ENCODE data around the gene TRPV6. TPM values are rescaled to one million over a fixed set of nuclear protein-coding genes. Genes with fewer than 3 reads are reported as not detected.

The TRPV6 gene
- total and polyA plus RNA-seq, 8 donors = 1.1 to 8.5 (median 6.5) TPM

DNA sequence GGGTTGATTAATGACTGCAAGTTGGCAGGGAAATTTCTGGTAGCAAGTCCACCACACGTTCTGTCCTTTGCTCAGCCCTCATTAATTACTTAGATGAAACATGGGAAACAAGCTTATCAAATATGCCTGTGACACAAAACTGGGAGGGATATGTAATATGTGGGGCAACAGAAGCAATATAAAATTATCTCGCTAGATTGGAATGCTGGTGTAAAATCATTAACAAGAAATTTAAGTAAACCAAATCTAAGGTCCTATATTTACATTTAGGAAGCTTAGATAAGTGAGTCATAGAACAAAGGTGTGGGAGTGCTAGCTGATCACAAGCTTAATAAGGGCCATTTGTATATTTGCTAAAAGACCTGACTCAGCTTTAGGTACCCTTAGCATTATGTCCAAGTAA, 24.5 kb upstream of the TRPV6 start:
- Histone ChIP-seq H3K27ac (no peak overlapping the region), H3K36me3 (no peaks in the 10 kb centered on the region), H3K9me3 (no peaks in the 10 kb centered on the region), H3K27me3 (no peaks in the 10 kb centered on the region), H3K4me3 (no peak overlapping the region), H3K4me1 (peaks cover 0 to 20% of the 10 kb centered on the region in 2 donors)
- no peak for DNase-seq
- intact Hi-C loops (cut with DNase I) = no loop called here
- peak; percentile 87 for ATAC-seq
- TF ChIP-seq, protein P1, sequence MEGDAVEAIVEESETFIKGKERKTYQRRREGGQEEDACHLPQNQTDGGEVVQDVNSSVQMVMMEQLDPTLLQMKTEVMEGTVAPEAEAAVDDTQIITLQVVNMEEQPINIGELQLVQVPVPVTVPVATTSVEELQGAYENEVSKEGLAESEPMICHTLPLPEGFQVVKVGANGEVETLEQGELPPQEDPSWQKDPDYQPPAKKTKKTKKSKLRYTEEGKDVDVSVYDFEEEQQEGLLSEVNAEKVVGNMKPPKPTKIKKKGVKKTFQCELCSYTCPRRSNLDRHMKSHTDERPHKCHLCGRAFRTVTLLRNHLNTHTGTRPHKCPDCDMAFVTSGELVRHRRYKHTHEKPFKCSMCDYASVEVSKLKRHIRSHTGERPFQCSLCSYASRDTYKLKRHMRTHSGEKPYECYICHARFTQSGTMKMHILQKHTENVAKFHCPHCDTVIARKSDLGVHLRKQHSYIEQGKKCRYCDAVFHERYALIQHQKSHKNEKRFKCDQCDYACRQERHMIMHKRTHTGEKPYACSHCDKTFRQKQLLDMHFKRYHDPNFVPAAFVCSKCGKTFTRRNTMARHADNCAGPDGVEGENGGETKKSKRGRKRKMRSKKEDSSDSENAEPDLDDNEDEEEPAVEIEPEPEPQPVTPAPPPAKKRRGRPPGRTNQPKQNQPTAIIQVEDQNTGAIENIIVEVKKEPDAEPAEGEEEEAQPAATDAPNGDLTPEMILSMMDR (IDR thresholded peaks at IDR 0.05) = no peak

DNA sequence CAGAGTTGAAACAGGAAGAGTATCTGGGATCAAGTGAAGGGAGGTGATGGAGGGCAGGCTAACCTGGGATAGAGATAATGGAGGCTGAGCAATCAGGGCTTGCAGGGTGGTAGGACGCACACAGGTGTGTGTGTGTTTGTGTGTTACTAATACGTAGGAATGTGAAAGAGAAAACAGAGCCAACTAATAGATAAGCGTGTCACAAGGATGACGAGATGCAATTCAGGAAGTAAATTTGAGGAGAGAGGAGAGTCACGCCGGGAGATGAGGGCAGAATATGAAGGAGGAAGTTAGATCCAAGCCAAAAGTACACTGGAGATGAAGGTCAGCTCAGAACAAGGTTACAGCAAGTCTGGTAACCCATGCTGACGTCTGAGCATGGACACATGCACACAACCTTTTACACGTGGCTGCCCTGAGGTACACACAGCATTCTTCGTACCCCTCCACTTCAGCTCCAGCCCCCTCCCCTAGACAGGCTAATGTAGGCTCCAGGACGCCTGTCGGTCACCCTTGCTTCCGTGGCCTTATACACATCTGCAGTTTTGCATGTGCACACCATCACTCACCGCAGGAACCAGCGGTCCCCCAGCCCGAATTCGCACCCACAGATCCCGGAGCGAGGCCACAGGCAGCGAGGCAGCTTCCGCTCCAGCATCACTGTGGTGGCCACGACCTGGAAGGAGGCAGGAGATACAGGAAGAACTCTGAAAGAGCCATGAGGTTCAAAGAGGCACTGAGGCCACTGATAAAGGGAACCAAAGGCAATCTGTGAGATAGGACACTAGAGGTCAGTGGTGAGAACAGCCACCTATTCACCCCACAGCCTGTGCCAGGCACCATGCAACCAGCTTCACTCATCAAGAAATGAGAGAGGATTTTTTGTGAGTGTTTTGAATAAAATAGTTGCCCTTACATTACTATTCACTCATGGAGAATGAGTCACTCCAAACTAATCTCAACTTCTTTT, 23.7 kb upstream of the TRPV6 start:
- TF ChIP-seq, protein P1 (IDR thresholded peaks at IDR 0.05) = peak in 1 of 2 donors; percentile 22
- intact Hi-C loops (cut with DNase I) = no loop called here
- peaks cover 0 to 20% of the 10 kb centered on the region in 2 donors for H3K4me1 ChIP-seq
- peaks cover 0 to 8% of the 10 kb centered on the region in 2 donors for H3K9me3 ChIP-seq
- DNase-seq (no peak), ATAC-seq (peak; percentile 86)
- peak overlapping the region in 1 of 2 donors; percentile 3 for H3K27ac ChIP-seq
- no peaks in the 10 kb centered on the region for H3K27me3 ChIP-seq
- H3K36me3 ChIP-seq = no peaks in the 10 kb centered on the region
- H3K4me3 ChIP-seq = no peak overlapping the region

DNA sequence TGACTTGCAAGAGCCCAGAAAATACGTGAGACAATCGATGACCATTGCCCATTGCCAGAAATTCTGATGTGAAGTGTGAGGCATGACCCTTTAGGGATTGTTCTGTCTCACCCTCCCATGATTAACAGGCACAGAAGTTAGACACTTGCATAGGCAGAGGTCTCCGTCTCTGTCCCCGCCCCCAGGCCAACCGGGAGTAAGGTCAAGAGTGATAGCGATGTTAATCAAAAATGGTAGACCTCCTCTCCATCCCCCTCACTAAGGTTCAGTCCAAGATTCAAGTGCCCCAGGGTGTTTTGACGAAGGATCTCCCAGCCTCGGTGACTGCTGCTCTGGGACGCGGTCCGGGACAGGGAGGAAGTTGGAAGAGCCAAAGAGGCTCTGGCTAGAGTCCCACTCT, 22.7 kb upstream of the TRPV6 start:
- Histone ChIP-seq H3K4me3 (no peak overlapping the region), H3K9me3 (peaks cover 0 to 13% of the 10 kb centered on the region in 2 donors), H3K27ac (no peak overlapping the region), H3K27me3 (no peaks in the 10 kb centered on the region), H3K4me1 (peaks cover 0 to 20% of the 10 kb centered on the region in 2 donors), H3K36me3 (no peaks in the 10 kb centered on the region)
- intact Hi-C loops (cut with DNase I) = no loop called here
- ATAC-seq (no peak), DNase-seq (no peak)
- TF ChIP-seq, protein P1 (IDR thresholded peaks at IDR 0.05) = no peak

DNA sequence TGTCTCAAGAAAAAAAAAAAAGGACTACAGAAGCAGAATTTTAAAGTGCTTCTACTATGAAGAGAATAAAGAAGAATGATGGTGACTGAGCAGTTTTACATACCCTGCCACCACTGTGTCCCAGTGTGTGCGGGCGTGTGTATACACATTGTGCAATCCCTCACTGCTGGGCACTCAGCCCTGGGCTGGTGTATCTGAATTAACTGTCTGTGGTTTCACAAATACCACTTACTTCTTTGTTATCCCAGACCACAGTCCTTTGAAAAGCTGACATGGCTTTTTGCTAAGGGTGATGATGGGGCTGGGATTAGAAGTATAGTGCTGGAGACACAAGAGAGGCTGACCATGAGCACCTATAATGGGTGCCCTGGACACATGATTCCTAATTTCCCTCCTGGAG, 21.1 kb upstream of the TRPV6 start:
- H3K4me1 ChIP-seq = peaks cover 0 to 20% of the 10 kb centered on the region in 2 donors
- peaks cover 0 to 13% of the 10 kb centered on the region in 2 donors for H3K9me3 ChIP-seq
- H3K4me3 ChIP-seq = no peak overlapping the region
- no peak overlapping the region for H3K27ac ChIP-seq
- H3K27me3 ChIP-seq = no peaks in the 10 kb centered on the region
- no peaks in the 10 kb centered on the region for H3K36me3 ChIP-seq
- intact Hi-C loops (cut with DNase I) = no loop called here
- TF ChIP-seq, protein P1 (IDR thresholded peaks at IDR 0.05) = no peak
- DNase-seq (no peak), ATAC-seq (no peak)

DNA sequence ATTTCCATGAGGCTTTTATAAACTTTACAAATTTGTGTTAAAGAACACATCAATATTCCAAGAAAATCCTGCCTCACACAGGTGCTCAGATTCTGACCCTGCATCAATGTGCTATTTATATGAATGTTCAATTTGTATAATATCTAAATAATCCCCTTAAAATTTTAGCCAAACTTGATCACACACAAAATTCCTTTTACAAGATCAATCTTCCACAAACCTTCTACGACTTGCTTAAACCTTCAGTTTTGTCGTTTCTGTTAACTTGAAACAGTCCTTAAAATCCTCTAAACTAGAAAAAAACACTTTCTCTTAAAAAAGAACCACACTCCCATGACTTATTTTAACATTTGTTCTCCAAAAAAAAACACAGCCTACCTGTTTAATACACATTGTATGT, 20.2 kb upstream of the TRPV6 start:
- H3K27ac ChIP-seq = no peak overlapping the region
- intact Hi-C loops (cut with DNase I) = no loop called here
- TF ChIP-seq, protein P1 (IDR thresholded peaks at IDR 0.05) = no peak
- H3K4me1 ChIP-seq = peaks cover 0 to 20% of the 10 kb centered on the region in 2 donors
- H3K27me3 ChIP-seq = no peaks in the 10 kb centered on the region
- peaks cover 0 to 13% of the 10 kb centered on the region in 2 donors for H3K9me3 ChIP-seq
- no peak overlapping the region for H3K4me3 ChIP-seq
- H3K36me3 ChIP-seq = no peaks in the 10 kb centered on the region
- ATAC-seq (no peak), DNase-seq (no peak)

Measured in left lung (tissue), 10 donors.